Kidney (tissue), 14 donors: ENCODE results near the gene TLR2. TPM values are rescaled to one million over a fixed set of nuclear protein-coding genes. Genes with fewer than 3 reads are reported as not detected.

Source experiments
- DNase-seq, 5 donors: peaks; one replicate each; pipeline ENCODE4 v3.0.0-alpha.2; 2013 to 2020
- FAIRE-seq: peaks from 2 replicates; lab custom pipeline; 2012; peaks lifted over from hg19 to GRCh38; lab: Jason Lieb, UNC
- H3K27ac ChIP-seq, 2 donors: one replicate each; pipeline ENCODE4 v1.7.0; 2013; ENCODE audit warnings: low read depth in 2 of 2, low read length in 2 of 2, inconsistent platforms in 1 of 2
- H3K27me3 ChIP-seq: one replicate; pipeline ENCODE4 v1.7.1; 2013; ENCODE audit warnings: low read length, inconsistent platforms; ENCODE audit not compliant: control insufficient read depth, insufficient read depth
- H3K36me3 ChIP-seq, 3 donors: one replicate each; pipeline versions ENCODE4 v1.7.0 to v1.7.1; 2013; ENCODE audit warnings: low read length in 3 of 3, control low read depth in 1 of 3, inconsistent platforms in 1 of 3; ENCODE audit not compliant: insufficient read depth in 3 of 3, control insufficient read depth in 2 of 3
- H3K4me1 ChIP-seq, 3 donors: one replicate each; pipeline versions ENCODE4 v1.7.0 to v1.7.1; 2013; ENCODE audit warnings: low read length in 3 of 3, inconsistent platforms in 1 of 3, low read depth in 1 of 3; ENCODE audit not compliant: control insufficient read depth in 2 of 3, insufficient read depth in 2 of 3
- H3K4me3 ChIP-seq, 3 donors: one replicate each; pipeline versions ENCODE4 v1.7.0 to v1.8.1; 2013; ENCODE audit warnings: low read length in 3 of 3, control low read depth in 1 of 3, inconsistent platforms in 1 of 3
- H3K9ac ChIP-seq, 3 donors: one replicate each; pipeline versions ENCODE4 v1.7.0 to v1.7.1; 2013; ENCODE audit warnings: low read length in 3 of 3, control low read depth in 1 of 3, inconsistent platforms in 1 of 3
- H3K9me3 ChIP-seq, 3 donors: one replicate each; pipeline versions ENCODE4 v1.7.0 to v1.7.1; 2013; ENCODE audit warnings: low read length in 3 of 3, control low read depth in 1 of 3, inconsistent platforms in 1 of 3; ENCODE audit not compliant: control insufficient read depth in 2 of 3, insufficient read depth in 1 of 3
- intact Hi-C: fragments of 100-400 bp; cut with DNase I; formaldehyde crosslinking; loops from one replicate; pipeline ENCODE4 v1.11.1; 2022
- polyA plus RNA-seq: library from polyadenylated mRNA; stranded (reverse); fragments of 350-450 nt; fragmentation: Illumina TruSeq; extraction: RNeasy Lipid Tissue Mini Kit (QIAGEN cat#74804); gene quantifications from one replicate; pipeline ENCODE4 v1.2.3, GENCODE V29; 2014; ENCODE audit warnings: low read depth, low replicate concordance; ENCODE audit not compliant: insufficient read depth
- total RNA-seq: library from RNA; stranded (reverse); fragmentation: NEBNext Ultra II Directional; extraction: Animal tissue kit (Norgen Biotek cat#: 25700); gene quantifications from one replicate; pipeline ENCODE4 v1.2.1, GENCODE V29; 2021
- TF ChIP-seq, protein P1 (sequence below): IDR thresholded peaks from 3 replicates; pipeline ENCODE4 v1.5.1; 2012; ENCODE audit warnings: mild to moderate bottlenecking, moderate library complexity, borderline replicate concordance; ENCODE audit not compliant: insufficient read depth; ENCODE audit errors: extremely low read depth
- donor health status: control.
- donor health status: control.
- donor health status: control.
- donor health status: control.
- donor health status: control.
- donor health status: DM: yes; HTN: yes; CAD: no.
- donor health status: Normal renal cell carcinoma (clear cell type).

TLR2 gene
- total and polyA plus RNA-seq, 2 donors from 2014 or later: 8.0 to 59.5 TPM

DNA sequence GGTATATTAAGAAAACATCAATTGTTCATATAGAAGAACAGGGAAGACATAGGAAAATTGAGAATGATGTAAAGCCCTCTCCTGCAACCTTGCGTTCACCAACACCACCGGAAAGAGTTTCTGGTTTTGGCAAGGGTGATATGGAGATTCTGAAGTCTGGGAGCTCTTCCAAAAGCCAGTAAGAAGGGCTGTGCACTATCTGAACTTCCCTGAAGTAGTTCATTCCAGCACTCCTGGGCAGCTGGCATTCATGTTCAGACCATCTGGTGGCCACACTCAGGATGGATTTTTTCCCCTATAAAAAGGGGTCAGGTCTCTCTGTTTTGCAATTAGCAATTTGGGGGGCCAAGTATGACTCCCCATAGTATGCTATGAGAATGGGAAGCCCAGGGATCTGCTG lies 15.4 kb upstream of the TLR2 start:
- FAIRE-seq: no peak
- TF ChIP-seq, protein P1, sequence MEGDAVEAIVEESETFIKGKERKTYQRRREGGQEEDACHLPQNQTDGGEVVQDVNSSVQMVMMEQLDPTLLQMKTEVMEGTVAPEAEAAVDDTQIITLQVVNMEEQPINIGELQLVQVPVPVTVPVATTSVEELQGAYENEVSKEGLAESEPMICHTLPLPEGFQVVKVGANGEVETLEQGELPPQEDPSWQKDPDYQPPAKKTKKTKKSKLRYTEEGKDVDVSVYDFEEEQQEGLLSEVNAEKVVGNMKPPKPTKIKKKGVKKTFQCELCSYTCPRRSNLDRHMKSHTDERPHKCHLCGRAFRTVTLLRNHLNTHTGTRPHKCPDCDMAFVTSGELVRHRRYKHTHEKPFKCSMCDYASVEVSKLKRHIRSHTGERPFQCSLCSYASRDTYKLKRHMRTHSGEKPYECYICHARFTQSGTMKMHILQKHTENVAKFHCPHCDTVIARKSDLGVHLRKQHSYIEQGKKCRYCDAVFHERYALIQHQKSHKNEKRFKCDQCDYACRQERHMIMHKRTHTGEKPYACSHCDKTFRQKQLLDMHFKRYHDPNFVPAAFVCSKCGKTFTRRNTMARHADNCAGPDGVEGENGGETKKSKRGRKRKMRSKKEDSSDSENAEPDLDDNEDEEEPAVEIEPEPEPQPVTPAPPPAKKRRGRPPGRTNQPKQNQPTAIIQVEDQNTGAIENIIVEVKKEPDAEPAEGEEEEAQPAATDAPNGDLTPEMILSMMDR: no peak

DNA sequence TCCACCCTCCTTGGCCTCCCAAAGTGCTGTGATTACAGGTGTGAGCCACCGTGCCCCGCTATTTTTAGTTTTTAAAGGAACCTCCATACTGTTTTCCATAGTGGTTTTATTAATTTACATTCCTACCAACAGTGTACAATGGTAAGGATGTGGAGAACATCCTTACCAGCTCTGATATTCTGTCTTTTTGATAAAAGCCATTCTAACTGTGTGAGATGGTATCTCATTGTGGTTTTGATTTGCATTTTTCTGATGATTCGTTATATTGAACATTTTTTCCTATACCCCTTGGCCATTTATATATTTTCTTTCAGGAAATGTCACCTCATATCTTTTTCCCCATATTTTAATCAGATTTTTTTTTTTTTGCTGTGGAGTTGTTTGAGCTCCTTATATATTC lies 14.2 kb upstream of the TLR2 start:
- FAIRE-seq (no peak), DNase-seq (no peak)
- H3K4me1 ChIP-seq: no peaks in the 10 kb centered on the region
- no peak overlapping the region for H3K9ac ChIP-seq
- H3K27me3 ChIP-seq: no peaks in the 10 kb centered on the region
- no peaks in the 10 kb centered on the region for H3K36me3 ChIP-seq
- intact Hi-C loops: no loop called here
- TF ChIP-seq, protein P1: no peak
- H3K27ac ChIP-seq: no peak overlapping the region
- no peaks in the 10 kb centered on the region for H3K9me3 ChIP-seq
- H3K4me3 ChIP-seq: no peak overlapping the region

More for the DNA sequence above, 15.4 kb upstream of the TLR2 start:
- intact Hi-C loops: no loop called here
- Histone ChIP-seq H3K36me3 (no peaks in the 10 kb centered on the region), H3K27ac (no peak overlapping the region), H3K9ac (no peak overlapping the region), H3K4me1 (no peaks in the 10 kb centered on the region), H3K4me3 (no peak overlapping the region), H3K9me3 (no peaks in the 10 kb centered on the region), H3K27me3 (no peaks in the 10 kb centered on the region)
- no peak for DNase-seq

DNA sequence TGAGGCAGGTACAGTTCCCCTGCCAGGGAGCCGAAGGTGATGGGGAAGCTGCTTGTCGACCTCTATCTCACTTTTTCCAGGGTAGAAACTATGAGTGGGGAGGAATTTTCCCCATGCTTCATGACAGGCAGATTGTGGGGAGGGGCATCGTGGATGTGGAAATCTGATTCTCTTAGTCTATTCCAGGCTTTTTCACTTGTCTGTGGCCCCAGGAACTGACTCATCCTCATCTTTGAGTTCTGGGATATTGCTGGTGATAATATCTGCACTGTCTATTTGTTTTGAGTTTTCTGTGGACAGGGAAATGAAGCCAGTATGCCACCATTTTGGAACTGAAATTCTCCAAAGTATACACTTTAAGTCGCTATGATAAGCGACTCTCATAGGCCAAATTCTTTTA lies 7.6 kb upstream of the TLR2 start:
- peaks cover 0 to 2% (median 0%) of the 10 kb centered on the region in 3 donors for H3K9me3 ChIP-seq
- no peaks in the 10 kb centered on the region for H3K36me3 ChIP-seq
- TF ChIP-seq, protein P1: no peak

DNA sequence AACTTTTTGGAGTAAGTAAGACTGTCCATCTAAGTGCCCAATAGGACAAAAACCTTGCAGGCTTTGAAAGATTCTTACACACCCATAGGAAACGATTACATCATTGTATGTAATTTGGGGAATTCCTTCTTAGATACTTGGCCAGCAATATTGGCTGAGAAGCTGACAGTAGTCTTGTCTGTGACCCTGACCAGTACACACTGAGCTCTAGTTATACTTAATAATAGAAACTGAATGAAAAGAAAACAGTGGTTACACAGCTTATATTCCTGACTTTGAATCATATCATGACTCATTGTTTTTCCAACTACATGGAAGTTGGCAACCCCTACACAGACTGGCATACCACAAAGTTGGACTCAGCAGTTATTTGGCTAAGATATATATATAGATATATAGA lies 7.1 kb upstream of the TLR2 start:
- Histone ChIP-seq H3K9me3 (peaks cover 0 to 2% (median 0%) of the 10 kb centered on the region in 3 donors), H3K27ac (no peak overlapping the region), H3K9ac (no peak overlapping the region), H3K36me3 (no peaks in the 10 kb centered on the region), H3K4me3 (no peak overlapping the region), H3K27me3 (no peaks in the 10 kb centered on the region), H3K4me1 (no peaks in the 10 kb centered on the region)
- intact Hi-C loops: no loop called here
- TF ChIP-seq, protein P1: no peak
- DNase-seq (no peak), FAIRE-seq (no peak)

More for the DNA sequence above, 7.6 kb upstream of the TLR2 start:
- H3K27me3 ChIP-seq: no peaks in the 10 kb centered on the region
- intact Hi-C loops: no loop called here
- H3K4me3 ChIP-seq: no peak overlapping the region
- FAIRE-seq: no peak
- DNase-seq: no peak
- no peak overlapping the region for H3K27ac ChIP-seq
- no peak overlapping the region for H3K9ac ChIP-seq
- no peaks in the 10 kb centered on the region for H3K4me1 ChIP-seq
